NCI-H226 (cell line): ENCODE results near the gene GEMIN7.

Experiments used
- DNase-seq: peaks from one replicate; pipeline ENCODE4 v3.0.0-alpha.2; 2015

GEMIN7 gene

GRCh38 chr19:45063851-45064801 is 14.9 kb upstream of the GEMIN7 start:
- DNase-seq = no peak

- DNase-seq = no peak
Measured at GRCh38 chr19:45066921-45067661, 12.0 kb upstream of the GEMIN7 start.

GRCh38 chr19:45068041-45068440 is 11.0 kb upstream of the GEMIN7 start:
- DNase-seq = no peak

- DNase-seq = peak; percentile 55
Measured at GRCh38 chr19:45069056-45069455, 10.0 kb upstream of the GEMIN7 start.

GRCh38 chr19:45070214-45070613 is 8.8 kb upstream of the GEMIN7 start:
- no peak for DNase-seq

GRCh38 chr19:45070861-45071544 is 8.1 kb upstream of the GEMIN7 start:
- no peak for DNase-seq

GRCh38 chr19:45071545-45071938 is 7.5 kb upstream of the GEMIN7 start:
- DNase-seq = no peak

GRCh38 chr19:45071969-45072790 is 6.9 kb upstream of the GEMIN7 start:
- no peak for DNase-seq

- no peak for DNase-seq
Measured at GRCh38 chr19:45074744-45075300, 4.2 kb upstream of the GEMIN7 start.

GRCh38 chr19:45075301-45076028 is 3.6 kb upstream of the GEMIN7 start:
- peak; percentile 55 for DNase-seq

- DNase-seq = no peak
Measured at GRCh38 chr19:45076029-45076850, 2.8 kb upstream of the GEMIN7 start, which contains the start of gene ZNF296. TSS of gene ZNF296 (minus strand) at chr19:45076478. CDS start at chr19:45076373, 105 bp downstream.

- no peak for DNase-seq
Measured at GRCh38 chr19:45076851-45077730, 2.0 kb upstream of the GEMIN7 start.

GRCh38 chr19:45078390-45079062 is 534 bp upstream of the GEMIN7 start:
- DNase-seq = no peak

GRCh38 chr19:45079911-45080370 is 881 bp downstream of the GEMIN7 start:
- DNase-seq = no peak

GRCh38 chr19:45082170-45082569 is 3.1 kb downstream of the GEMIN7 start:
- no peak for DNase-seq

GRCh38 chr19:45086480-45086879 is 7.4 kb downstream of the GEMIN7 start:
- no peak for DNase-seq

- DNase-seq = no peak
Measured at GRCh38 chr19:45087531-45087930, 8.5 kb downstream of the GEMIN7 start.

GRCh38 chr19:45090034-45090433 is 11.0 kb downstream of the GEMIN7 start:
- no peak for DNase-seq

- no peak for DNase-seq
Measured at GRCh38 chr19:45090606-45091005, 11.5 kb downstream of the GEMIN7 start.
